Measurements from ENCODE around the gene UBA3. TPM values are rescaled to one million over a fixed set of nuclear protein-coding genes. Genes with fewer than 3 reads are reported as not detected.

UBA3 gene
- polyA plus RNA-seq, 3 donors, result 77.1 to 88.5 (median 81.7) TPM

- H3K9me3 ChIP-seq (replicated peaks in 1 of 2; ENCODE audit: control insufficient read depth in 1 of 2, insufficient read depth in 1 of 2, low read length in 2 of 2), result no peaks in the 10 kb centered on the region
- H3K36me3 ChIP-seq (replicated peaks in 1 of 2; ENCODE audit: control insufficient read depth in 1 of 2, insufficient read depth in 2 of 2, low read length in 2 of 2), result peaks cover 82 to 100% of the 10 kb centered on the region in 2 donors
- H2AFZ ChIP-seq (ENCODE audit: insufficient read depth, low read depth, low read length, poor library complexity, severe bottlenecking), result no peak overlapping the region
- no peaks in the 10 kb centered on the region for H3K27me3 ChIP-seq (ENCODE audit: control insufficient read depth in 2 of 2, insufficient read depth in 2 of 2, low read length in 2 of 2)
- DNase-seq, result no peak
- H3K79me2 ChIP-seq (ENCODE audit: insufficient read depth, low read length), result peaks cover 10% of the 10 kb centered on the region
- no peak for TF ChIP-seq CTCF (IDR thresholded peaks at IDR 0.05)
- Mint-ChIP-seq H3K27me3 (ENCODE audit: low read depth in 3 of 3) (peaks cover 0 to 1% (median 0%) of the 10 kb centered on the region in 3 donors), H3K4me1 (peaks cover 13% of the 10 kb centered on the region), H3K36me3 (peaks cover 67 to 93% of the 10 kb centered on the region in 2 donors), H3K9me3 (no peaks in the 10 kb centered on the region), H3K4me3 (no peak overlapping the region), H3K27ac (peak overlapping the region in 3 of 7 donors; percentile 2 to 79 (median 10))
- intact Hi-C loops (cut with micrococcal nuclease), result no loop called here
- peaks cover 8 to 13% of the 10 kb centered on the region in 2 donors for H3K4me1 ChIP-seq (ENCODE audit: control insufficient read depth in 1 of 2, insufficient read depth in 2 of 2, low read length in 2 of 2)
- H3K4me3 ChIP-seq (replicated peaks in 1 of 3; ENCODE audit: low read depth in 2 of 3, low read length in 3 of 3), result no peak overlapping the region
- H4K20me1 ChIP-seq (ENCODE audit: insufficient read depth, low read length), result peaks cover 26% of the 10 kb centered on the region
- peak overlapping the region in 1 of 2 donors; percentile 64 for H3K27ac ChIP-seq (ENCODE audit: low read depth in 1 of 2, low read length in 2 of 2)
- no peak overlapping the region for H3K9ac ChIP-seq (ENCODE audit: insufficient read depth, low read length, poor library complexity, severe bottlenecking)
- H3K4me2 ChIP-seq (replicated peaks; ENCODE audit: extremely low read depth, low read length, poor library complexity, severe bottlenecking), result no peak overlapping the region
Measured at GRCh38 chr3:69059688-69060087, 20.5 kb downstream of the UBA3 start.

- no peaks in the 10 kb centered on the region for H3K9me3 ChIP-seq (replicated peaks in 1 of 2; ENCODE audit: control insufficient read depth in 1 of 2, insufficient read depth in 1 of 2, low read length in 2 of 2)
- H3K27ac Mint-ChIP-seq, result peak overlapping the region in 5 of 7 donors; percentile 52 to 87 (median 70)
- no peak for DNase-seq
- H4K20me1 ChIP-seq (ENCODE audit: insufficient read depth, low read length), result peaks cover 19% of the 10 kb centered on the region
- no peak for TF ChIP-seq CTCF (IDR thresholded peaks at IDR 0.05)
- H2AFZ ChIP-seq (ENCODE audit: insufficient read depth, low read depth, low read length, poor library complexity, severe bottlenecking), result no peak overlapping the region
- H3K9ac ChIP-seq (ENCODE audit: insufficient read depth, low read length, poor library complexity, severe bottlenecking), result no peak overlapping the region
- peaks cover 8 to 13% of the 10 kb centered on the region in 2 donors for H3K4me1 ChIP-seq (ENCODE audit: control insufficient read depth in 1 of 2, insufficient read depth in 2 of 2, low read length in 2 of 2)
- H3K27me3 ChIP-seq (ENCODE audit: control insufficient read depth in 2 of 2, insufficient read depth in 2 of 2, low read length in 2 of 2), result no peaks in the 10 kb centered on the region
- H3K4me3 Mint-ChIP-seq, result no peak overlapping the region
- H3K4me3 ChIP-seq (replicated peaks in 1 of 3; ENCODE audit: low read depth in 2 of 3, low read length in 3 of 3), result no peak overlapping the region
- no peak overlapping the region for H3K4me2 ChIP-seq (replicated peaks; ENCODE audit: extremely low read depth, low read length, poor library complexity, severe bottlenecking)
- H3K4me1 Mint-ChIP-seq, result peaks cover 13% of the 10 kb centered on the region
- H3K9me3 Mint-ChIP-seq, result no peaks in the 10 kb centered on the region
- H3K36me3 Mint-ChIP-seq, result peaks cover 64 to 91% of the 10 kb centered on the region in 2 donors
- WGBS (ENCODE audit: insufficient coverage), result 100% methylated on average over 1 of the region's 2 CpGs
- H3K79me2 ChIP-seq (ENCODE audit: insufficient read depth, low read length), result peaks cover 10% of the 10 kb centered on the region
- peak overlapping the region in 1 of 2 donors; percentile 64 for H3K27ac ChIP-seq (ENCODE audit: low read depth in 1 of 2, low read length in 2 of 2)
- peaks cover 0 to 1% (median 0%) of the 10 kb centered on the region in 3 donors for H3K27me3 Mint-ChIP-seq (ENCODE audit: low read depth in 3 of 3)
- intact Hi-C loops (cut with micrococcal nuclease), result no loop called here
- H3K36me3 ChIP-seq (replicated peaks in 1 of 2; ENCODE audit: control insufficient read depth in 1 of 2, insufficient read depth in 2 of 2, low read length in 2 of 2), result peaks cover 84 to 99% of the 10 kb centered on the region in 2 donors
Measured at GRCh38 chr3:69058947-69059224, 21.3 kb downstream of the UBA3 start.
